Myocyte (in vitro differentiated cells): ENCODE measurements around the gene SMAD7. TPM values are rescaled to one million over a fixed set of nuclear protein-coding genes. Genes with fewer than 3 reads are reported as not detected.

Experiments
- DNase-seq: peaks from one replicate; pipeline ENCODE4 v3.0.0-alpha.2; 2012; ENCODE audit warnings: low read depth
- total RNA-seq: library from RNA; depleted of rRNA; stranded (reverse); fragments of >200 nt; gene quantifications from 2 replicates; pipeline ENCODE4 v1.2.3, GENCODE V29; 2014

The SMAD7 gene
- total RNA-seq, 1 donor from 2014 or later, result 3.0 TPM

- no peak for DNase-seq
Measured at GRCh38 chr18:48932822-48933510, 17.8 kb downstream of the SMAD7 start.

DNA sequence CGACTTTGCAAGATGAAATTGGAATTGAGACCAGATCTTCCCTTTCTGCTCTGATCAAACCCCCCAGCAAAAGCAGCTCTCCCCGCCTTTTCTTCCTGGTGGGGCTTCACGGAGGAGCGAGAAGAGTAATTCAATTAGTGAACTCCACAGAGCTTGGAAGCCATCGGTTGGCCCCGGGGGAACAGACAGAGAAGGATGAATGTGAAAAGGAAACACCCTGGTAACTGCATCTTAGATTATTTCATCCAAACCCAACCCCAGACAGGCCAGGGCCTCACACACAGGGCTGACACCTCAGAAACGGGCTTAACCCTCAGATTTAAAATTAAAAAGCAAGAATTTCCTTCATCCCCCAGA is 18.3 kb downstream of the SMAD7 start:
- DNase-seq, result no peak

GRCh38 chr18:48931680-48932461 is 18.9 kb downstream of the SMAD7 start:
- no peak for DNase-seq

- DNase-seq, result no peak
Measured at GRCh38 chr18:48930926-48931325, 19.8 kb downstream of the SMAD7 start.

DNA sequence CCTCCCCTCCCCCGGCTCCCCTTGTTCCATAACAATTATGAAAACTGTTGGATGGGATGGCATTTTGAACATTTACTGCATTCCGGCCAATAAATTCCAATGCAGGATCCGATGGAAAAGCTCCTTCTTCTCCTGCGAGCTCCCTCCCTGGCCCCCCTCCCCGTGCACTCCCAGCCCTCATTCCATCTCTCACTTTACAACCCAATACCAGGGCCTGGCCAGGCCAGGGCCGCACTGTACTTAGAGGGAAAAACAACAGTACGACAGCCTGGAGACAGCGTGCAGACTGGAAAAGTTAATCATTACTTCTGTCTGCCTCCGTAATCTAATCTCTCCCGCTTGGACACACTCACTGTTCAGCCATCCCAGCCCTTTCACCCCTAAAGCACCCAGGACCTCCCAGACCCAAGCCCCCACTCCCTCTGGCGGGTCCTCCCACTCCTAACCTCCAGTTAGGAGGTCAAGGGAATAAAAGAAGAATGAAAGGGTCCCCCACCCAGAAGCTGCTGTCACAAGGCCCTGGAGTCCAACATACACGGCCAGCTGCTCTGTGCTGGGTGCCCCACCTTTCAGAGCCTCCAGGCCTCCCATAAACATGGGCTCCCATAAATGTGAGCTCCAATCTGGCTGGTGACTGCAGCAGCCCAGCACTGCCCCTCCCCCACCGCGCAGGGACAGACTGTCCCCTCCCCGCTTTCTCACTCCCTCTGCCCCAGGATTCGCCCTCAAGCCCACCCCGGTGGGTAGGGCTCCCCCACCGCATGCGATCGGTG is 20.6 kb downstream of the SMAD7 start:
- peak; percentile 57 for DNase-seq

DNA sequence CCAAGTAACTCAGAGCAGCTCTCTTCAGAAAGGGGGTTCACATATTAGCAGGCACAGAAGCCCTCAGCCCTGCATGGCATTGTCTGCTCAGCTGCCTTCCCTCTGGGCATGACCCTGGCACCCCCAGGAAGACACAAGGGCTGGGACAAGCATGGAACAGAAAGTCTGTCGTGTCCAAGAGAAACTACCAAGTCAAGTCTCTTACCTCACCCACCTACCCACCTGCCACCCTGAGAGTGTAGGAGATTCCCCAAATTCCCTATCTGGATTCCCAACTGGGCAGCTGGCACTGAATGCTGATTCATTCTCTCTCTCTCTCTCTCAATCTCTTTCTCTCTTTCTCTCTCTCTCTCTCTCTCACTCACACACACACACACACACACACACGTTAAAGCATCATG is 21.6 kb downstream of the SMAD7 start:
- no peak for DNase-seq

DNA sequence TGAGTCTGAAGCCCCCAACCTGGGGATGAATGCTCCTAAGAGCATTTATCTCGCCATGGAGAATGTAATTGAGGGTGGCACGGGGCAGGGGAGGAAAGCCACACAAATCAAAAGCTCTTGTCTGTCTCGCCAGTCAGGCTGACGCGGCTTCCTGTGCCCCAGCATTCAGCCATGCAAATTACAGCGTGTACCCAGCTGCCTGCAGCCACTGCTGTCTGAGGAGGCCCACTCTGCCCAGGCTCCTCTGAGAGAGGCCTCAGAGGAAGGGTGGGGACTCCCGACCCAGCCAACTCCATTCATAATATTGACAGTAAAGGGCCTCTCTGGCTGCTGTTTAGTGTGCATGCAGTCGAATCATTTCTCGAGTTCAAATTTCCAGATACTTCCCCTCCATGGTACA is 22.0 kb downstream of the SMAD7 start:
- DNase-seq, result peak; percentile 67

- DNase-seq, result no peak
Measured at GRCh38 chr18:48927286-48928080, 23.3 kb downstream of the SMAD7 start.

- no peak for DNase-seq
Measured at GRCh38 chr18:48926420-48926857, 24.3 kb downstream of the SMAD7 start.

DNA sequence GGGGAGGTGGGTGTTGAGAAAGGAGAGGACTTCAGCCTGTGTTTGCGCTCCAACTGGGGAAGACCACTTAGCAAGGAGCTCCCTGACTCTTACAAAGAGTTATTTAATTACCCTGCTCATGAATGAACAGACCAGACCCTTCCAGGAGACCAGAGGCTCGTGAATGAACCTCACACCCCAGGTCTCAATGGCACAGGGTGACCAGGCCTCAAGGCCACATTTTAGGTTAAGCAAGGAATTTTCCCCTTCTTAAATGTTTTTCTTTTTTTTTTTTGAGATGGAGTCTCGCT is 25.3 kb downstream of the SMAD7 start:
- no peak for DNase-seq

GRCh38 chr18:48924630-48925490 is 25.9 kb downstream of the SMAD7 start:
- DNase-seq, result no peak

DNA sequence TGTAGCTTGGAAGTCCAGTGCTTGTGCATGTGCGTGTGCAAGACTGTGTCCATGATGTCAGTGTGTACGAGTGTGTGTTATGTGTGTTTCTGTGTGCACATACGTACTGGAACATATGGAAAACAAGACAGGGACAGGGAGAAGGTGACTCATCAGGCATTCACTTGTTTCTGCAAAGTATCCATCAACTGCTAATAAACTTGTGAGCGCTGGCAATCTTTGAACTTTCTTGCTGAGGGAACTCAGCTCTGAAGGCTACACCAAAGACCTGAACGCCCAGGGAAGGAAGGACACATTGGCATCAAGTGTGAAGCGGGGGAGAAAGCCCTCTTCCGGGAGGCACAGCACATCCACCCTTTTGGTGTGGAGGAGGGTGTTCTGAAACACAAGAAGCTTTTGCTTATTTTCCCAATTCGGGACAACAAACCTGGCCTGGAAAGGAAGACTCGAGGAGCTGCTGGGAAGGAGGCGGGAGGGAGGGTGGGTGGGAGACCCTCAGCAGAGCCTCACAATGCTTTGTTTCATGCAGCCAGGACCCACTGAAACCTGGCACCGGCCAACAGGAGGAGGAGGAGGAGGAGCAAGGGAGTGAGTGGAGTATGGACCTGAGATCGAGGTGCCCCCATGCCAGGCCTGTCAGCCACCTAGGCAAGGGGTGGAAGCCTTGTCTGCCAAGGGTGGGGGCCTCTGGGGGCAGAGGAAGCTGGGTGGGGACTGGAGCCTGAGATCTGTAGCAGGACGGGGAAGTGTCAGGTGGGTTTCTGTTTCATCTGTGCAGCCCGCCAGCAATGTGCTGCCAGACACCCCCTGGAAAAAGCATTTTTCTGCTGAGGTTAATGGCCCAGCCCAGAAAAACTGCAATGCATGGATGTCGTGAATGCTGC is 26.8 kb downstream of the SMAD7 start:
- DNase-seq, result no peak

DNA sequence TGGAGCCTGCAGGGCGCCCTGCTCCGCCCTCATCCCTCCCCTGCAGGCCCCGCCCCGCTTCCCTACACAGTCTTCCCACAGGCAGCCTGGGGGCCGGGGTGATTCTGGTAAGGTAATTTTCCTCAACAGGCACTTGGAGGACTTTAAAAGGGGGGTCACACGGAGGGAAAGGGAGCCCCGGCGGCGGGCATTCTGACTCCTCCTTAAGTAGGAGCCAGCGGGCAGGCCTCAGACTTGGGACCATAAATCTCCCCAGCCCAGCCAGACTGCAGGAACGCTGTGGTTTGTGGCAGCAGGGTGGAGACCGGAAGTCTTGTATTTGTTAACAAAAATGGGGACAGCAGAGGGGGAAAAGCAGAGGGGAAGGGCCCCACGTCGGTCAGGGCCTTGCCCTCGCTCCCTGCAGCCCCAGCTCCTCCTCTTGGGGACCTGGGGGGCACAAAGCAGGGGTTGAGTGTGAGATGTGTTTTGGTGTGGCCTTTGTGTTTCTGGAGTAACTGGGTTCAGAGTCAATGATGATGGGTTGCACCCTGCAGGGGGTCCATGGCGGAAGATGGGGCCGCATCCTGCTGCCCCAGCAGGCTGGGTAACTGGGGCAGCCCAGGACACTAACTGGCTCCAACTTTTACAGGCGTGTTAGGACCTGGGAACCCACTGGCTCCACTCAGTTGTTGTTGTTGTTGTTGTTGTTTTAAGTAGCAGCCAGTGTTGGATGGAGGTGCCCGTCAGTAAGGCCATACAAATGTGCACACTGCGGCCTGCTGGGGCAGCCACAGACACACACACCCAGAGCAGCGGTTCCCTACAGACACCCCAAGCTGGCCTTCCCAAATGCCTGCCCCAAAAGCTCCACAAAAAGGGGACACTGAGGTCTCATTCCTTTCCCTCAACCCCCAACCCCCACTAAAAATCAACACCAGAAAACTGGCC is 27.7 kb downstream of the SMAD7 start:
- peak; percentile 82 for DNase-seq

- no peak for DNase-seq
Measured at GRCh38 chr18:48922226-48922800, 28.5 kb downstream of the SMAD7 start.

GRCh38 chr18:48921305-48922225 is 29.2 kb downstream of the SMAD7 start:
- DNase-seq, result no peak

- no peak for DNase-seq
Measured at GRCh38 chr18:48920408-48921038, 30.2 kb downstream of the SMAD7 start.
